Thoracic aorta (tissue), 2 donors: ENCODE measurements around the gene ARL3. TPM values are rescaled to one million over a fixed set of nuclear protein-coding genes. Genes with fewer than 3 reads are reported as not detected.
A peak's percentile ranks its signal among the peaks of the same experiment; 100 is the strongest.

ENCODE experiments used
- ATAC-seq: fragments of 150-250 bp; one replicate; pipeline ENCODE4 v1.8.0; 2017; ENCODE audit warnings: low read depth; ENCODE audit not compliant: insufficient number of reproducible peaks, low FRiP score
- DNase-seq: peaks from one replicate; pipeline ENCODE4 v3.0.0-alpha.2; 2020; ENCODE audit warnings: low spot score
- H3K27ac ChIP-seq, 2 donors: fragments of 200-600 bp; sonication (generic); 1 replicate in 1 of 2; 2 replicates in 1 of 2; pipeline ENCODE4 v1.5.1; 2016; ENCODE audit warnings: mild to moderate bottlenecking in 2 of 2, moderate library complexity in 2 of 2
- H3K27me3 ChIP-seq: fragments of 200-600 bp; sonication (generic); replicated peaks from 2 replicates; pipeline ENCODE4 v1.6.0; 2016; ENCODE audit warnings: mild to moderate bottlenecking; ENCODE audit not compliant: insufficient read depth
- H3K36me3 ChIP-seq: fragments of 200-600 bp; sonication (generic); one replicate; pipeline ENCODE4 v1.5.1; 2016
- H3K4me1 ChIP-seq, 2 donors: fragments of 200-600 bp; sonication (generic); 1 replicate in 1 of 2; 2 replicates in 1 of 2; pipeline versions ENCODE4 v1.5.1 to v1.6.0; 2016; ENCODE audit warnings: low read depth in 2 of 2, mild to moderate bottlenecking in 1 of 2; ENCODE audit not compliant: control insufficient read depth in 1 of 2
- H3K4me3 ChIP-seq: fragments of 200-600 bp; sonication (generic); 2 replicates; pipeline ENCODE4 v1.5.1; 2016; ENCODE audit warnings: mild to moderate bottlenecking
- H3K9me3 ChIP-seq: fragments of 200-600 bp; sonication (generic); 2 replicates; pipeline ENCODE4 v1.5.1; 2016
- total RNA-seq, 2 donors: library from RNA; depleted of rRNA; stranded (reverse); fragments of >200 nt; gene quantifications; one replicate each; pipeline versions ENCODE4 v1.1.0 to v1.2.3, GENCODE V29; 2016
- TF ChIP-seq, protein P1 (sequence below): fragments of 200-600 bp; sonication (generic); IDR thresholded peaks from one replicate; pipeline ENCODE4 v1.5.1; 2019; ENCODE audit warnings: antibody characterized with exemption

Gene ARL3
- total RNA-seq, 2 donors from 2014 or later: 5.1 to 8.8 TPM

- H3K36me3 ChIP-seq: no peaks in the 10 kb centered on the region
- peak overlapping the region; percentile 6 for H3K4me3 ChIP-seq
- no peaks in the 10 kb centered on the region for H3K9me3 ChIP-seq
- peak overlapping the region; percentile 86 to 92 for H3K27ac ChIP-seq
- TF ChIP-seq, protein P1, sequence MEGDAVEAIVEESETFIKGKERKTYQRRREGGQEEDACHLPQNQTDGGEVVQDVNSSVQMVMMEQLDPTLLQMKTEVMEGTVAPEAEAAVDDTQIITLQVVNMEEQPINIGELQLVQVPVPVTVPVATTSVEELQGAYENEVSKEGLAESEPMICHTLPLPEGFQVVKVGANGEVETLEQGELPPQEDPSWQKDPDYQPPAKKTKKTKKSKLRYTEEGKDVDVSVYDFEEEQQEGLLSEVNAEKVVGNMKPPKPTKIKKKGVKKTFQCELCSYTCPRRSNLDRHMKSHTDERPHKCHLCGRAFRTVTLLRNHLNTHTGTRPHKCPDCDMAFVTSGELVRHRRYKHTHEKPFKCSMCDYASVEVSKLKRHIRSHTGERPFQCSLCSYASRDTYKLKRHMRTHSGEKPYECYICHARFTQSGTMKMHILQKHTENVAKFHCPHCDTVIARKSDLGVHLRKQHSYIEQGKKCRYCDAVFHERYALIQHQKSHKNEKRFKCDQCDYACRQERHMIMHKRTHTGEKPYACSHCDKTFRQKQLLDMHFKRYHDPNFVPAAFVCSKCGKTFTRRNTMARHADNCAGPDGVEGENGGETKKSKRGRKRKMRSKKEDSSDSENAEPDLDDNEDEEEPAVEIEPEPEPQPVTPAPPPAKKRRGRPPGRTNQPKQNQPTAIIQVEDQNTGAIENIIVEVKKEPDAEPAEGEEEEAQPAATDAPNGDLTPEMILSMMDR: peak; percentile 58
- ATAC-seq (no peak), DNase-seq (no peak)
- peaks cover 38 to 69% of the 10 kb centered on the region in 2 donors for H3K4me1 ChIP-seq
- H3K27me3 ChIP-seq: no peaks in the 10 kb centered on the region
These were observed 38.9 kb upstream of the ARL3 start for GRCh38 chr10:102752934-102753664.

DNA sequence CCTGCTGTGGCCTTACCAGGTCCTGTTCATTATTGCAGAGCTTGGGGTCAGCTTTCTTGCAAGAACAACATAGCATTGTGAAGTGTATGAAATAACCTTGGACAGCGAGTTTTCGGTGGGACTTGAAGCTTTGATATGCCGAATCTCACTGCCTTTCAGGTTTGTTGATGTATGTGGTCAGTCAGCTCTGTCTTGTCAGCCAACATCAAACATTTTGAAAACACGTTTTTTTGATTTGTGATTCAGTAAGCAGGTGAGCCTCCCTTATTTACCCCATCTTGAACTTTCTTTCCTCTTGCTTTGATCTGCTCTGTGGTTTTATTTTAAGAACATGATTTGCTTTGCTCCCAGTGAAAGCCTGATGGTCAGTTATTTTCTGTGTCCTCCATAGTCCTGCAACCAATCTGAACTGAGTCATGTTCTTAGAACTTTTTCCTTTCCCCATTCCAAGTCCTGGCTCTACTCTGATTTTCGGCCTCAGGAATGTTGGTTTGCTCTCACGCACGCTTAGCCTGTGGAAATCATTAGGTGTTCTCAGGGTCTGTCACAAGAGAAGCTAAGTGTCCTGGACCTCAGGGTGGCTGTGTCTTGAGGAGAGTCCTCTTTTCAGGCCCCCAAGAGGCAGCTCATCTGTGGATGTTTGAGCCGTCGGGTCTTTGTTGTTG, 38.2 kb upstream of the ARL3 start:
- peak overlapping the region; percentile 48 for H3K4me3 ChIP-seq
- H3K4me1 ChIP-seq: peaks cover 36 to 70% of the 10 kb centered on the region in 2 donors
- ATAC-seq: peak; percentile 76

GRCh38 chr10:102745157-102745556, 31.0 kb upstream of the ARL3 start:
- Histone ChIP-seq H3K27ac (peak overlapping the region; percentile 94 to 98), H3K9me3 (no peaks in the 10 kb centered on the region), H3K4me1 (peaks cover 17 to 64% of the 10 kb centered on the region in 2 donors), H3K36me3 (no peaks in the 10 kb centered on the region), H3K27me3 (no peaks in the 10 kb centered on the region), H3K4me3 (peak overlapping the region; percentile 95)
- ATAC-seq: no peak
- TF ChIP-seq, protein P1: no peak
- no peak for DNase-seq

More for the DNA sequence above, 38.2 kb upstream of the ARL3 start:
- TF ChIP-seq, protein P1: no peak
- Histone ChIP-seq H3K27ac (peak overlapping the region; percentile 86 to 92), H3K27me3 (no peaks in the 10 kb centered on the region), H3K9me3 (no peaks in the 10 kb centered on the region), H3K36me3 (no peaks in the 10 kb centered on the region)
- no peak for DNase-seq

DNA sequence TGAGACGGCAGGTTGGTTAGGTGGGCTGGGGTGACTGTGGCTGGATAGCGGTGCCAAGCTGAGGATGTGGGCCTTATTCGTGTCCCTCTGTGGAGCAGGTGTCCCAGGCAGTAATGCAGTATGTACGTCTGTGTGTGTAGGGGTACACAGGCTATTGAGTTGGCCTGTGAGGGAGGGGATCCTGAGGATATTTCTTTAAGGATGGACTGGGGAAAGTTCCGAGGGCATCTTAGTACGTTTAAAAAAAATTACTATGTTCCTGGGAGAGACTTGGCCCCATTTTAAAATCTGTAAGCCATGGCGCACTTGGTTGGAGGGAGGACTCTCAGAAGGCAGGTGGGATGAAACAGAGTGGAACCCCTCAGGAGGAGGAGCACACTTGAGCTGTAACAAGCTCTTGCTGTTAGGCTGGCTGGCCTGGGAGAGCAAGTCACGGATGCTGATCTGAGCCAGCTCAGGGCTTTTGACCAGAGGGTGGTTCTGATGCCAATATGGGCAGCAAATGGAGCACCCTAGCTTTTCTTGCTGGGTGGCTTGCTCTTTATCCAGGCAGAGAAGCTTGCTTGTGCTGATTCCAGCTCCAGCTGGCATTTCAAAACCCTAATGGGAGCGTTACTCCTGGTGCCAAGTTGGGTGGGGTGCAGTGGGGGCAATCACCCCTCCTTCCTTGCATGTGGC, 30.3 kb upstream of the ARL3 start:
- ATAC-seq (no peak), DNase-seq (no peak)
- H3K9me3 ChIP-seq: no peaks in the 10 kb centered on the region
- TF ChIP-seq, protein P1: no peak
- H3K36me3 ChIP-seq: no peaks in the 10 kb centered on the region
- peak overlapping the region; percentile 95 for H3K4me3 ChIP-seq
- H3K4me1 ChIP-seq: peaks cover 22 to 64% of the 10 kb centered on the region in 2 donors
- peak overlapping the region; percentile 94 to 98 for H3K27ac ChIP-seq
- H3K27me3 ChIP-seq: no peaks in the 10 kb centered on the region
